Transverse colon (tissue), 4 donors: Measurements from ENCODE around the gene CECR2.

Source experiments
- CTCF ChIP-seq, 5 experiments: fragments of 200-600 bp in 3 of 5; fragments of 450-650 bp in 2 of 5; sonication (generic) in 3 of 5; IDR thresholded peaks; 1 replicate in 2 of 5; 2 replicates in 3 of 5; pipeline ENCODE4 v1.5.1; 2016 to 2017; ENCODE audit warnings: antibody characterized with exemption in 5 of 5, inconsistent platforms in 3 of 5, mild to moderate bottlenecking in 2 of 5, moderate library complexity in 1 of 5
- EP300 ChIP-seq: sonication (generic); formaldehyde crosslinking; IDR thresholded peaks from one replicate; pipeline ENCODE4 v1.6.1; 2017; ENCODE audit warnings: antibody characterized with exemption, low read depth
- POLR2A ChIP-seq: fragments of 450-650 bp; IDR thresholded peaks from one replicate; pipeline ENCODE4 v1.6.1; 2016; ENCODE audit warnings: antibody characterized with exemption, mild to moderate bottlenecking, moderate library complexity
- POLR2AphosphoS5 ChIP-seq, 3 donors: sonication (generic); formaldehyde crosslinking; IDR thresholded peaks; one replicate each; pipeline ENCODE4 v1.6.1; 2016; ENCODE audit warnings: antibody characterized with exemption in 3 of 3

- TF ChIP-seq CTCF (IDR thresholded peaks at IDR 0.05) (no peak), EP300 (no peak), POLR2AphosphoS5 (IDR thresholded peaks at IDR 0.05) (no peak), POLR2A (no peak)
Observed at GRCh38 chr22:17581631-17582030, 212.4 kb downstream of the CECR2 start.
